ENCODE data around the gene WDR48.

Gene WDR48

GRCh38 chr3:39051649-39052561, at the start of gene WDR48, which contains the start of gene SCN11A:
Gene WDR48 (plus strand): TSS chr3:39052016. CDS start chr3:39052026, 10 bp downstream.
Gene SCN11A (minus strand): TSS chr3:39051944. CDS start chr3:38950362, 101,582 bp downstream.
- no peak within 1 kb of the TSS for H3K27ac ChIP-seq (ENCODE audit: low read length)
- no peaks in the 10 kb centered on the region for H3K27me3 ChIP-seq (ENCODE audit: control insufficient read depth, insufficient read depth, low read length)
- H3K9me3 ChIP-seq (ENCODE audit: control insufficient read depth, insufficient read depth, low read length), result no peaks in the 10 kb centered on the region
- peak; percentile 89 for DNase-seq (ENCODE audit: low read depth, low spot score)
- peak within 1 kb of the TSS; percentile 84; the same call in 1 of the 2 replicates for H3K4me3 ChIP-seq (ENCODE audit: low read length)
- no peaks in the 10 kb centered on the region for H3K36me3 ChIP-seq (ENCODE audit: control insufficient read depth, insufficient read depth, low read length)
- no CpG with 5 or more reads among the region's 68 CpGs for WGBS (ENCODE audit: insufficient coverage, insufficient read length)
- no peaks in the 10 kb centered on the region for H3K4me1 ChIP-seq (ENCODE audit: control insufficient read depth, insufficient read depth, low read length)

- Histone ChIP-seq H3K36me3 (ENCODE audit: control insufficient read depth, insufficient read depth, low read length) (no peaks in the 10 kb centered on the region), H3K27me3 (ENCODE audit: control insufficient read depth, insufficient read depth, low read length) (no peaks in the 10 kb centered on the region), H3K4me3 (ENCODE audit: low read length) (no peak overlapping the region), H3K4me1 (ENCODE audit: control insufficient read depth, insufficient read depth, low read length) (no peaks in the 10 kb centered on the region), H3K9me3 (ENCODE audit: control insufficient read depth, insufficient read depth, low read length) (no peaks in the 10 kb centered on the region), H3K27ac (ENCODE audit: low read length) (no peak overlapping the region)
- WGBS (ENCODE audit: insufficient coverage, insufficient read length), result no CpG with 5 or more reads among the region's 2 CpGs
- DNase-seq (ENCODE audit: low read depth, low spot score), result no peak
Measured at GRCh38 chr3:39005295-39005694, 46.5 kb upstream of the WDR48 start.

- no peaks in the 10 kb centered on the region for H3K27me3 ChIP-seq (ENCODE audit: control insufficient read depth, insufficient read depth, low read length)
Measured at GRCh38 chr3:39011191-39011736, 40.6 kb upstream of the WDR48 start.

GRCh38 chr3:39013289-39013688, 38.5 kb upstream of the WDR48 start:
- H3K4me1 ChIP-seq (ENCODE audit: control insufficient read depth, insufficient read depth, low read length), result no peaks in the 10 kb centered on the region
- no CpG with 5 or more reads among the region's 2 CpGs for WGBS (ENCODE audit: insufficient coverage, insufficient read length)
- H3K27ac ChIP-seq (ENCODE audit: low read length), result no peak overlapping the region
- DNase-seq (ENCODE audit: low read depth, low spot score), result peak; percentile 31
- H3K36me3 ChIP-seq (ENCODE audit: control insufficient read depth, insufficient read depth, low read length), result no peaks in the 10 kb centered on the region
- no peaks in the 10 kb centered on the region for H3K9me3 ChIP-seq (ENCODE audit: control insufficient read depth, insufficient read depth, low read length)
- no peak overlapping the region for H3K4me3 ChIP-seq (ENCODE audit: low read length)
- no peaks in the 10 kb centered on the region for H3K27me3 ChIP-seq (ENCODE audit: control insufficient read depth, insufficient read depth, low read length)

More at GRCh38 chr3:39011191-39011736, 40.6 kb upstream of the WDR48 start:
- no peak overlapping the region for H3K4me3 ChIP-seq (ENCODE audit: low read length)
- no CpG with 5 or more reads among the region's 2 CpGs for WGBS (ENCODE audit: insufficient coverage, insufficient read length)
- H3K4me1 ChIP-seq (ENCODE audit: control insufficient read depth, insufficient read depth, low read length), result no peaks in the 10 kb centered on the region
- DNase-seq (ENCODE audit: low read depth, low spot score), result no peak
- H3K9me3 ChIP-seq (ENCODE audit: control insufficient read depth, insufficient read depth, low read length), result no peaks in the 10 kb centered on the region
- no peaks in the 10 kb centered on the region for H3K36me3 ChIP-seq (ENCODE audit: control insufficient read depth, insufficient read depth, low read length)
- H3K27ac ChIP-seq (ENCODE audit: low read length), result no peak overlapping the region

GRCh38 chr3:39013921-39014509, 37.8 kb upstream of the WDR48 start:
- no peak overlapping the region for H3K4me3 ChIP-seq (ENCODE audit: low read length)
- no peaks in the 10 kb centered on the region for H3K36me3 ChIP-seq (ENCODE audit: control insufficient read depth, insufficient read depth, low read length)
- no peak for DNase-seq (ENCODE audit: low read depth, low spot score)
- whole genome bisulfite sequencing (ENCODE audit: insufficient coverage, insufficient read length), result no CpG with 5 or more reads among the region's 4 CpGs
- H3K4me1 ChIP-seq (ENCODE audit: control insufficient read depth, insufficient read depth, low read length), result no peaks in the 10 kb centered on the region
- no peaks in the 10 kb centered on the region for H3K27me3 ChIP-seq (ENCODE audit: control insufficient read depth, insufficient read depth, low read length)
- no peaks in the 10 kb centered on the region for H3K9me3 ChIP-seq (ENCODE audit: control insufficient read depth, insufficient read depth, low read length)
- H3K27ac ChIP-seq (ENCODE audit: low read length), result no peak overlapping the region

GRCh38 chr3:39015418-39015817, 36.4 kb upstream of the WDR48 start:
- no peaks in the 10 kb centered on the region for H3K4me1 ChIP-seq (ENCODE audit: control insufficient read depth, insufficient read depth, low read length)
- no peak overlapping the region for H3K27ac ChIP-seq (ENCODE audit: low read length)
- no peaks in the 10 kb centered on the region for H3K9me3 ChIP-seq (ENCODE audit: control insufficient read depth, insufficient read depth, low read length)
- WGBS (ENCODE audit: insufficient coverage, insufficient read length), result no CpG with 5 or more reads among the region's 3 CpGs
- DNase-seq (ENCODE audit: low read depth, low spot score), result no peak
- H3K4me3 ChIP-seq (ENCODE audit: low read length), result no peak overlapping the region
- no peaks in the 10 kb centered on the region for H3K27me3 ChIP-seq (ENCODE audit: control insufficient read depth, insufficient read depth, low read length)
- H3K36me3 ChIP-seq (ENCODE audit: control insufficient read depth, insufficient read depth, low read length), result no peaks in the 10 kb centered on the region

GRCh38 chr3:39019299-39019698, 32.5 kb upstream of the WDR48 start:
- H3K27ac ChIP-seq (ENCODE audit: low read length), result no peak overlapping the region
- H3K9me3 ChIP-seq (ENCODE audit: control insufficient read depth, insufficient read depth, low read length), result no peaks in the 10 kb centered on the region
- no peak overlapping the region for H3K4me3 ChIP-seq (ENCODE audit: low read length)
- DNase-seq (ENCODE audit: low read depth, low spot score), result no peak
- no CpG with 5 or more reads among the region's 2 CpGs for WGBS (ENCODE audit: insufficient coverage, insufficient read length)
- H3K27me3 ChIP-seq (ENCODE audit: control insufficient read depth, insufficient read depth, low read length), result no peaks in the 10 kb centered on the region
- no peaks in the 10 kb centered on the region for H3K4me1 ChIP-seq (ENCODE audit: control insufficient read depth, insufficient read depth, low read length)
- no peaks in the 10 kb centered on the region for H3K36me3 ChIP-seq (ENCODE audit: control insufficient read depth, insufficient read depth, low read length)

GRCh38 chr3:39021029-39021428, 30.8 kb upstream of the WDR48 start:
- Histone ChIP-seq H3K4me1 (ENCODE audit: control insufficient read depth, insufficient read depth, low read length) (no peaks in the 10 kb centered on the region), H3K36me3 (ENCODE audit: control insufficient read depth, insufficient read depth, low read length) (no peaks in the 10 kb centered on the region), H3K4me3 (ENCODE audit: low read length) (no peak overlapping the region), H3K27ac (ENCODE audit: low read length) (no peak overlapping the region), H3K9me3 (ENCODE audit: control insufficient read depth, insufficient read depth, low read length) (no peaks in the 10 kb centered on the region), H3K27me3 (ENCODE audit: control insufficient read depth, insufficient read depth, low read length) (no peaks in the 10 kb centered on the region)
- no peak for DNase-seq (ENCODE audit: low read depth, low spot score)
- WGBS (ENCODE audit: insufficient coverage, insufficient read length), result no CpG with 5 or more reads among the region's 1 CpG

- Histone ChIP-seq H3K27me3 (ENCODE audit: control insufficient read depth, insufficient read depth, low read length) (no peaks in the 10 kb centered on the region), H3K9me3 (ENCODE audit: control insufficient read depth, insufficient read depth, low read length) (no peaks in the 10 kb centered on the region), H3K36me3 (ENCODE audit: control insufficient read depth, insufficient read depth, low read length) (no peaks in the 10 kb centered on the region), H3K27ac (ENCODE audit: low read length) (no peak overlapping the region), H3K4me1 (ENCODE audit: control insufficient read depth, insufficient read depth, low read length) (no peaks in the 10 kb centered on the region), H3K4me3 (ENCODE audit: low read length) (no peak overlapping the region)
- WGBS (ENCODE audit: insufficient coverage, insufficient read length), result no CpG with 5 or more reads among the region's 4 CpGs
- DNase-seq (ENCODE audit: low read depth, low spot score), result no peak
Measured at GRCh38 chr3:39021465-39022285, 30.1 kb upstream of the WDR48 start.

GRCh38 chr3:39022286-39022630, 29.6 kb upstream of the WDR48 start:
- H3K36me3 ChIP-seq (ENCODE audit: control insufficient read depth, insufficient read depth, low read length), result no peaks in the 10 kb centered on the region
- H3K4me1 ChIP-seq (ENCODE audit: control insufficient read depth, insufficient read depth, low read length), result no peaks in the 10 kb centered on the region

More at GRCh38 chr3:39022286-39022630, 29.6 kb upstream of the WDR48 start:
- Histone ChIP-seq H3K9me3 (ENCODE audit: control insufficient read depth, insufficient read depth, low read length) (no peaks in the 10 kb centered on the region), H3K27ac (ENCODE audit: low read length) (no peak overlapping the region), H3K27me3 (ENCODE audit: control insufficient read depth, insufficient read depth, low read length) (no peaks in the 10 kb centered on the region), H3K4me3 (ENCODE audit: low read length) (no peak overlapping the region)
- no peak for DNase-seq (ENCODE audit: low read depth, low spot score)

Data from iPS DF 6.9 (cell line).